ENCODE data around the gene TCAP. TPM values are rescaled to one million over a fixed set of nuclear protein-coding genes. Genes with fewer than 3 reads are reported as not detected.

TCAP gene
- total RNA-seq, 1 donor from 2014 or later: 0.98 TPM

DNA sequence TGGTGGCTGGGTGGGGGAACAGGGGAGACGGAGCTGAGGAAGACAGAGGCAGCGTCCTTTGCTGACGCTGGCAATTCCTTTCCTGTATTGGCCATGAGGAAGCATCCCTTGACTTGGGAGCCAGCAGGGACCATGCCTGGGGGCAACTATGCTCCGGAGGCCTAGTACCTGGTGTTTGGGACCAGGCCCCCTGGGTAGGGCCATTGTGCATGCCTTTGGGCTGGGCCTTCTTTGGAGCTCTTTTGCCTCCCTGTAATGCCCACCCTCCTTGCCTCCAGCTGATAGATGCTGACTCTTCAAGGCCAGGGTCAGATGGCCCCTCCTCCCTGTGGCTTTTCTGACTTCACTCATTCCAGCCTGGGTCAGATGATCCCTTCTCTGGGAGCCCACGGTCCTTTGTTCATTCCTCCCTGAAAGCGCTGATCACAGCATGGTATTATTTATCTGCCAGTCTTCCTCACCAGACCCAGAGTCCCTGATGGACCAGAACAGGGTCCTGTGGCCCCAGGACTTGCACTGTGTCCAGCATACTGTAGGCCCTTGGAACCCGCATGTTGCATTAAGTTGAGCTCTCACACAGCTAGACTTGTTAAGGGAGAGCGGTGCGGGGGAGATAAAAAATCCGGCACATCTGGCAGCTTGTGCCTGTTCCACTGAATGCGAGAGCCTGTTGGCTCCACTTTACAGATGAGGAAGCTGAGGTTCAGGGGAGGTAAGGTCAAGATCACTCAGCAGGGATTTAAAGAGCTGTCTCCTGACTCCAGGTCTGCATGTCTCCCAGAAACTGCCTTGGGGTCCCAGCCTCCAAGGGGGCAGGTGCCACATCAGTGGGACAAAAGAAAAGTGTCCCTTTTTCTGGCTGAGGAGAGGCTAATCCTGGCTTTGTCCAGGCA is 25.3 kb upstream of the TCAP start:
- no peak for FAIRE-seq
- H3K4me1 ChIP-seq (ENCODE audit: insufficient read depth, low read length): peaks cover 28% of the 10 kb centered on the region
- Mint-ChIP-seq H3K4me1 (ENCODE audit: low read depth, unreplicated experiment) (peaks cover 44% of the 10 kb centered on the region), H3K9me3 (ENCODE audit: unreplicated experiment) (no peaks in the 10 kb centered on the region), H3K36me3 (ENCODE audit: low read depth, unreplicated experiment) (peaks cover 3% of the 10 kb centered on the region), H3K27ac (ENCODE audit: unreplicated experiment) (peak overlapping the region; percentile 93), H3K27me3 (ENCODE audit: low read depth, unreplicated experiment) (no peaks in the 10 kb centered on the region), H3K4me3 (ENCODE audit: unreplicated experiment) (peak overlapping the region; percentile 69)
- peaks cover 76% of the 10 kb centered on the region for H3K79me2 ChIP-seq (ENCODE audit: insufficient read depth, low read length)
- H3K4me3 ChIP-seq (ENCODE audit: insufficient read depth, low read depth, low read length): no peak overlapping the region
- no peaks in the 10 kb centered on the region for H3K27me3 ChIP-seq (ENCODE audit: insufficient read depth, low read length)
- no peak for DNase-seq (ENCODE audit: low read depth)
- no peak overlapping the region for H3K27ac ChIP-seq (ENCODE audit: low read depth, low read length)
- H3K4me2 ChIP-seq (ENCODE audit: low read length): no peak overlapping the region
- H3K9ac ChIP-seq (ENCODE audit: low read length): no peak overlapping the region
- H3K36me3 ChIP-seq (ENCODE audit: insufficient read depth, low read length): no peaks in the 10 kb centered on the region
- H4K20me1 ChIP-seq (ENCODE audit: insufficient read depth, low read length): peaks cover 65% of the 10 kb centered on the region
- TF ChIP-seq, protein P1, sequence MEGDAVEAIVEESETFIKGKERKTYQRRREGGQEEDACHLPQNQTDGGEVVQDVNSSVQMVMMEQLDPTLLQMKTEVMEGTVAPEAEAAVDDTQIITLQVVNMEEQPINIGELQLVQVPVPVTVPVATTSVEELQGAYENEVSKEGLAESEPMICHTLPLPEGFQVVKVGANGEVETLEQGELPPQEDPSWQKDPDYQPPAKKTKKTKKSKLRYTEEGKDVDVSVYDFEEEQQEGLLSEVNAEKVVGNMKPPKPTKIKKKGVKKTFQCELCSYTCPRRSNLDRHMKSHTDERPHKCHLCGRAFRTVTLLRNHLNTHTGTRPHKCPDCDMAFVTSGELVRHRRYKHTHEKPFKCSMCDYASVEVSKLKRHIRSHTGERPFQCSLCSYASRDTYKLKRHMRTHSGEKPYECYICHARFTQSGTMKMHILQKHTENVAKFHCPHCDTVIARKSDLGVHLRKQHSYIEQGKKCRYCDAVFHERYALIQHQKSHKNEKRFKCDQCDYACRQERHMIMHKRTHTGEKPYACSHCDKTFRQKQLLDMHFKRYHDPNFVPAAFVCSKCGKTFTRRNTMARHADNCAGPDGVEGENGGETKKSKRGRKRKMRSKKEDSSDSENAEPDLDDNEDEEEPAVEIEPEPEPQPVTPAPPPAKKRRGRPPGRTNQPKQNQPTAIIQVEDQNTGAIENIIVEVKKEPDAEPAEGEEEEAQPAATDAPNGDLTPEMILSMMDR (IDR thresholded peaks at IDR 0.05; ENCODE audit: insufficient read depth, low read depth, low read length): no peak
- TF ChIP-seq EZH2 (IDR thresholded peaks at IDR 0.05; ENCODE audit: insufficient read depth, low read length): no peak
- H3K9me3 ChIP-seq (ENCODE audit: insufficient read depth, low read depth, low read length): no peaks in the 10 kb centered on the region
- no peak overlapping the region for H2AFZ ChIP-seq (ENCODE audit: low read depth, low read length)

DNA sequence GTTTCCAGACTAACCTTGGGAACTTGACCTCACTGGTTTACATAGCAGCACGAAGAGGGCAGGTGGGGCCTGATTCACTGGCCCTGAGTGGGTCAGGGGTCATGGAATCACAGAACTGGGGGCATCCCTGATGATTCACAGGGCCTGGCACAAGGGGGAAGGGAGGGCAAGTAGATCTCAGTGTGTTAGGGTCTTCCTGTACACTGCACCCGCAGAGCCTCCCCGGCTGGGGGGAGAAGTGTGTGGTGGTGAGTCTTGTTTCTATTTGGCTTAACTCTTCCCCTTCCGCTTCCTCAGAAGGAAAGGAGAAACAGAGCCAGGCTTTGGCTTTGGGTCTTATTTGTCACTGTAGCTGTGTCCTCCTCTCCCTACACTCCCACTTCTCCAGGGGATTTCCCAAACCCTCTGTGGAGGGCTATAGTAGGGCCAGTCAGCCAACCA is 24.5 kb upstream of the TCAP start:
- peaks cover 80% of the 10 kb centered on the region for H3K79me2 ChIP-seq (ENCODE audit: insufficient read depth, low read length)
- peaks cover 3% of the 10 kb centered on the region for H3K36me3 Mint-ChIP-seq (ENCODE audit: low read depth, unreplicated experiment)
- H4K20me1 ChIP-seq (ENCODE audit: insufficient read depth, low read length): peaks cover 73% of the 10 kb centered on the region

More for the DNA sequence above, 24.5 kb upstream of the TCAP start:
- Histone ChIP-seq H3K4me1 (ENCODE audit: insufficient read depth, low read length) (peaks cover 28% of the 10 kb centered on the region), H3K9me3 (ENCODE audit: insufficient read depth, low read depth, low read length) (no peaks in the 10 kb centered on the region), H3K9ac (ENCODE audit: low read length) (no peak overlapping the region), H3K4me3 (ENCODE audit: insufficient read depth, low read depth, low read length) (no peak overlapping the region), H3K27me3 (ENCODE audit: insufficient read depth, low read length) (no peaks in the 10 kb centered on the region), H2AFZ (ENCODE audit: low read depth, low read length) (no peak overlapping the region), H3K27ac (ENCODE audit: low read depth, low read length) (no peak overlapping the region), H3K4me2 (ENCODE audit: low read length) (no peak overlapping the region), H3K36me3 (ENCODE audit: insufficient read depth, low read length) (no peaks in the 10 kb centered on the region)
- no peak for TF ChIP-seq EZH2 (IDR thresholded peaks at IDR 0.05; ENCODE audit: insufficient read depth, low read length)
- TF ChIP-seq, protein P1 (IDR thresholded peaks at IDR 0.05; ENCODE audit: insufficient read depth, low read depth, low read length): no peak
- Mint-ChIP-seq H3K27ac (ENCODE audit: unreplicated experiment) (peak overlapping the region; percentile 75), H3K4me1 (ENCODE audit: low read depth, unreplicated experiment) (peaks cover 49% of the 10 kb centered on the region), H3K4me3 (ENCODE audit: unreplicated experiment) (peak overlapping the region; percentile 70), H3K27me3 (ENCODE audit: low read depth, unreplicated experiment) (no peaks in the 10 kb centered on the region), H3K9me3 (ENCODE audit: unreplicated experiment) (no peaks in the 10 kb centered on the region)
- DNase-seq (ENCODE audit: low read depth): no peak
- no peak for FAIRE-seq

Data from astrocyte (in vitro differentiated cells and primary cell).